HepG2 (cell line): Measurements from ENCODE around the gene IGLL1.

ENCODE experiments used
- GABPB1 ChIP-seq: IDR thresholded peaks from 2 replicates; pipeline ENCODE4 v1.6.1; 2016; ENCODE audit warnings: mild to moderate bottlenecking, missing genetic modification reagents, moderate library complexity, missing compliant biosample characterization
- KAT7 ChIP-seq: IDR thresholded peaks from 2 replicates; pipeline ENCODE4 v1.6.1; 2018; ENCODE audit warnings: borderline replicate concordance, missing compliant biosample characterization
- KDM3A ChIP-seq: IDR thresholded peaks from 2 replicates; pipeline ENCODE4 v1.6.1; 2018; ENCODE audit warnings: low read depth, missing compliant biosample characterization
- MZF1 ChIP-seq: sonication (generic); formaldehyde crosslinking; IDR thresholded peaks from 2 replicates; pipeline ENCODE4 v1.8.1; 2023; ENCODE audit warnings: mild to moderate bottlenecking, missing genetic modification reagents, borderline replicate concordance
- PBX3 ChIP-seq: sonication (generic); formaldehyde crosslinking; IDR thresholded peaks from 2 replicates; pipeline ENCODE4 v1.8.1; 2023; ENCODE audit warnings: missing genetic modification reagents, inconsistent platforms, borderline replicate concordance
- PHF5A ChIP-seq: IDR thresholded peaks from one replicate; pipeline ENCODE4 v1.6.1; 2018; ENCODE audit warnings: low read depth, missing genetic modification reagents; ENCODE audit not compliant: unreplicated experiment
- POLR2AphosphoS5 ChIP-seq: IDR thresholded peaks from 2 replicates; pipeline ENCODE4 v1.6.1; 2012; ENCODE audit warnings: low read depth, low read length
- ZNF121 ChIP-seq: sonication (generic); formaldehyde crosslinking; IDR thresholded peaks from 2 replicates; pipeline ENCODE4 v1.5.0; 2020; ENCODE audit warnings: mild to moderate bottlenecking, missing genetic modification reagents
- ZNF335 ChIP-seq: sonication (generic); formaldehyde crosslinking; IDR thresholded peaks from 2 replicates; pipeline ENCODE4 v1.4.0; 2020; ENCODE audit warnings: missing genetic modification reagents

GRCh38 chr22:23565305-23565914, 14.7 kb downstream of the IGLL1 start:
- TF ChIP-seq ZNF121 (CRISPR knock-in tag) (no peak), PBX3 (CRISPR knock-in tag) (no peak), KDM3A (CRISPR knock-in tag) (no peak), ZNF335 (CRISPR knock-in tag) (no peak), GABPB1 (CRISPR knock-in tag) (0 out of 2 replicates have a peak, but pooled peaks have one; percentile 6), KAT7 (CRISPR knock-in tag) (no peak), PHF5A (CRISPR knock-in tag) (no peak), POLR2AphosphoS5 (no peak), MZF1 (CRISPR knock-in tag) (no peak)
